Stomach (tissue), 9 donors: ENCODE data around the gene METTL25. TPM values are rescaled to one million over a fixed set of nuclear protein-coding genes. Genes with fewer than 3 reads are reported as not detected.

Experiments used
- DNase-seq, 2 donors: peaks; one replicate each; pipeline versions ENCODE4 v3.0.0 to v3.0.0-alpha.2; 2013 to 2019
- H3K27ac ChIP-seq, 5 donors: fragments of 200-600 bp in 4 of 5; sonication (generic) in 4 of 5; one replicate each; pipeline ENCODE4 v1.5.1; 2013 to 2019; ENCODE audit warnings: mild to moderate bottlenecking in 1 of 5, moderate library complexity in 1 of 5
- H3K27me3 ChIP-seq, 3 donors: fragments of 200-600 bp; sonication (generic); one replicate each; pipeline ENCODE4 v1.5.1; 2017 to 2019; ENCODE audit warnings: mixed run types in 1 of 3
- H3K36me3 ChIP-seq, 4 donors: fragments of 200-600 bp; sonication (generic); 1 replicate in 3 of 4; 2 replicates in 1 of 4; pipeline ENCODE4 v1.5.1; 2016 to 2019
- H3K4me1 ChIP-seq, 4 donors: fragments of 200-600 bp; sonication (generic); one replicate each; pipeline ENCODE4 v1.5.1; 2016 to 2019
- H3K4me3 ChIP-seq, 4 donors: fragments of 200-600 bp; sonication (generic) in 3 of 4; one replicate each; pipeline ENCODE4 v1.5.1; 2016 to 2019; ENCODE audit warnings: mild to moderate bottlenecking in 1 of 4
- H3K9me3 ChIP-seq, 4 donors: fragments of 200-600 bp; sonication (generic); one replicate each; pipeline ENCODE4 v1.5.1; 2016 to 2019
- CTCF ChIP-seq, 7 experiments: fragments of 450-650 bp in 4 of 7; fragments of 200-600 bp in 3 of 7; sonication (generic) in 3 of 7; IDR thresholded peaks; one replicate each; pipeline ENCODE4 v1.5.1; 2016 to 2019; ENCODE audit warnings: antibody characterized with exemption in 7 of 7, control low read depth in 2 of 7, mild to moderate bottlenecking in 1 of 7
- EP300 ChIP-seq: sonication (generic); formaldehyde crosslinking; IDR thresholded peaks from one replicate; pipeline ENCODE4 v1.6.1; 2017; ENCODE audit warnings: antibody characterized with exemption
- POLR2A ChIP-seq, 4 donors: fragments of 450-650 bp; IDR thresholded peaks; one replicate each; pipeline ENCODE4 v1.6.1; 2016; ENCODE audit warnings: antibody characterized with exemption in 4 of 4, control low read depth in 2 of 4, mild to moderate bottlenecking in 1 of 4, moderate library complexity in 1 of 4
- POLR2AphosphoS5 ChIP-seq, 3 donors: sonication (generic); formaldehyde crosslinking; IDR thresholded peaks; one replicate each; pipeline ENCODE4 v1.6.1; 2016; ENCODE audit warnings: antibody characterized with exemption in 3 of 3
- WGBS, 5 donors: extraction: QIAGEN DNeasy Blood & Tissue Kit in 3 of 5; methylation state at CpG; one replicate each; pipeline versions ENCODE4 v1.1.5 to v1.1.7; 2013 to 2018; 5-methylcytosine and 5-hydroxymethylcytosine counted together
- intact Hi-C: fragments of 100-400 bp; cut with DNase I; formaldehyde crosslinking; loops from one replicate; pipeline ENCODE4 v1.15.1; 2023; ENCODE audit warnings: low total_unique reads
- polyA plus RNA-seq, 3 donors: library from polyadenylated mRNA; stranded (reverse); fragments of 200-250 nt; gene quantifications; one replicate each; pipeline ENCODE4 v1.2.3, GENCODE V29; 2013
- total RNA-seq, 5 donors: library from RNA; depleted of rRNA; stranded (reverse); fragments of >200 nt; gene quantifications; one replicate each; pipeline versions ENCODE4 v1.1.0 to v1.2.3, GENCODE V29; 2014 to 2016
- donor health status: healthy with polysubstance abuse.
- donor health status: Bipolar disorder and iron deficiency.
- donor health status: healthy.

Gene METTL25
- total and polyA plus RNA-seq, 8 donors = 3.5 to 26.4 (median 10.1) TPM

GRCh38 chr12:82448911-82449578 lies 90.7 kb downstream of the METTL25 start:
- no peaks in the 10 kb centered on the region for H3K9me3 ChIP-seq
- H3K27me3 ChIP-seq = no peaks in the 10 kb centered on the region
- no peak overlapping the region for H3K27ac ChIP-seq
- no peak for TF ChIP-seq POLR2AphosphoS5 (IDR thresholded peaks at IDR 0.05)
- no peak for TF ChIP-seq CTCF (IDR thresholded peaks at IDR 0.05)
- no peak for TF ChIP-seq POLR2A (IDR thresholded peaks at IDR 0.05)
- no peak for TF ChIP-seq EP300
- no peak overlapping the region for H3K4me3 ChIP-seq
- intact Hi-C loops = no loop called here
- WGBS, 5 donors = 88 to 99% (median 93%) methylated on average over 2 of the region's 2 CpGs
- no peaks in the 10 kb centered on the region for H3K4me1 ChIP-seq
- DNase-seq = no peak
- H3K36me3 ChIP-seq = peaks cover 0 to 13% (median 6%) of the 10 kb centered on the region in 4 donors

- no peak for DNase-seq
- Histone ChIP-seq H3K27ac (no peak overlapping the region), H3K4me1 (no peaks in the 10 kb centered on the region), H3K27me3 (no peaks in the 10 kb centered on the region), H3K4me3 (no peak overlapping the region), H3K9me3 (no peaks in the 10 kb centered on the region), H3K36me3 (peaks cover 0 to 33% (median 27%) of the 10 kb centered on the region in 4 donors)
- intact Hi-C loops = no loop called here
- WGBS, 5 donors = 76 to 89% (median 79%) methylated on average over 2 of the region's 2 CpGs
- TF ChIP-seq EP300 = no peak
- TF ChIP-seq POLR2A (IDR thresholded peaks at IDR 0.05) = no peak
- TF ChIP-seq CTCF (IDR thresholded peaks at IDR 0.05) = no peak
- TF ChIP-seq POLR2AphosphoS5 (IDR thresholded peaks at IDR 0.05) = no peak
Measured at GRCh38 chr12:82456633-82457032, 98.3 kb downstream of the METTL25 start.

GRCh38 chr12:82458101-82458500 lies 99.8 kb downstream of the METTL25 start:
- no peaks in the 10 kb centered on the region for H3K27me3 ChIP-seq
- no peaks in the 10 kb centered on the region for H3K4me1 ChIP-seq
- no peak for DNase-seq
- whole genome bisulfite sequencing, 5 donors = 94 to 100% (median 100%) methylated on average over 1 of the region's 1 CpG
- TF ChIP-seq CTCF (IDR thresholded peaks at IDR 0.05) = no peak
- TF ChIP-seq POLR2AphosphoS5 (IDR thresholded peaks at IDR 0.05) = no peak
- no peak for TF ChIP-seq EP300
- TF ChIP-seq POLR2A (IDR thresholded peaks at IDR 0.05) = no peak
- H3K27ac ChIP-seq = no peak overlapping the region
- no peaks in the 10 kb centered on the region for H3K9me3 ChIP-seq
- intact Hi-C loops = no loop called here
- H3K36me3 ChIP-seq = peaks cover 0 to 37% (median 29%) of the 10 kb centered on the region in 4 donors
- H3K4me3 ChIP-seq = no peak overlapping the region

GRCh38 chr12:82461393-82461792 lies 103.1 kb downstream of the METTL25 start:
- Histone ChIP-seq H3K27ac (no peak overlapping the region), H3K9me3 (no peaks in the 10 kb centered on the region), H3K4me1 (no peaks in the 10 kb centered on the region), H3K36me3 (peaks cover 0 to 40% (median 29%) of the 10 kb centered on the region in 4 donors), H3K27me3 (no peaks in the 10 kb centered on the region), H3K4me3 (no peak overlapping the region)
- WGBS, 5 donors = 14 to 50% (median 38%) methylated on average over 1 of the region's 1 CpG
- intact Hi-C loops = no loop called here
- DNase-seq = no peak
- TF ChIP-seq CTCF (IDR thresholded peaks at IDR 0.05) = no peak
- no peak for TF ChIP-seq POLR2A (IDR thresholded peaks at IDR 0.05)
- TF ChIP-seq POLR2AphosphoS5 (IDR thresholded peaks at IDR 0.05) = no peak
- TF ChIP-seq EP300 = no peak
